Body of pancreas (tissue), 4 donors: ENCODE data around the gene POLD1. TPM values are rescaled to one million over a fixed set of nuclear protein-coding genes. Genes with fewer than 3 reads are reported as not detected.

Experiments
- ATAC-seq: fragments of 150-250 bp; one replicate; pipeline ENCODE4 v1.9.1; 2016
- DNase-seq, 4 donors: peaks; one replicate each; pipeline ENCODE4 v3.0.0-alpha.2; 2019
- H3K27ac ChIP-seq, 4 donors: fragments of 200-600 bp; sonication (generic); 1 replicate in 3 of 4; 2 replicates in 1 of 4; pipeline versions ENCODE4 v1.5.1 to v1.6.1; 2016 to 2019; ENCODE audit warnings: mild to moderate bottlenecking in 1 of 4, mixed read lengths in 1 of 4, moderate library complexity in 1 of 4
- H3K27me3 ChIP-seq, 2 donors: fragments of 200-600 bp; sonication (generic); one replicate each; pipeline ENCODE4 v1.6.0; 2016; ENCODE audit warnings: mild to moderate bottlenecking in 1 of 2
- H3K36me3 ChIP-seq, 2 donors: fragments of 200-600 bp; sonication (generic); replicated peaks in 1 of 2; 2 replicates each; pipeline ENCODE4 v1.5.1; 2016; ENCODE audit warnings: low read depth in 2 of 2; ENCODE audit not compliant: insufficient read depth in 1 of 2
- H3K4me1 ChIP-seq: fragments of 200-600 bp; sonication (generic); one replicate; pipeline ENCODE4 v1.6.0; 2016
- H3K4me3 ChIP-seq, 2 donors: fragments of 200-600 bp; sonication (generic); 1 replicate in 1 of 2; 2 replicates in 1 of 2; pipeline ENCODE4 v1.5.1; 2016 to 2019
- H3K9me3 ChIP-seq, 3 donors: fragments of 200-600 bp; sonication (generic); 1 replicate in 2 of 3; 2 replicates in 1 of 3; pipeline ENCODE4 v1.5.1; 2016
- POLR2A ChIP-seq, 3 donors: fragments of 450-650 bp; IDR thresholded peaks; one replicate each; pipeline ENCODE4 v1.6.1; 2016; ENCODE audit warnings: antibody characterized with exemption in 3 of 3, mild to moderate bottlenecking in 2 of 3
- WGBS, 2 donors: methylation state at CpG; one replicate each; pipeline ENCODE4 v1.1.5; 2017; 5-methylcytosine and 5-hydroxymethylcytosine counted together
- intact Hi-C: fragments of 100-400 bp; cut with DNase I; formaldehyde crosslinking; loops from one replicate; pipeline ENCODE4 v1.15.1; 2023
- total RNA-seq, 2 donors: library from RNA; depleted of rRNA; stranded (reverse); fragments of >200 nt; gene quantifications; one replicate each; pipeline ENCODE4 v1.1.0, GENCODE V29; 2016
- TF ChIP-seq, protein P1 (sequence below), 7 experiments: fragments of 450-650 bp in 4 of 7; fragments of 200-600 bp in 3 of 7; sonication (generic) in 3 of 7; IDR thresholded peaks; one replicate each; pipeline ENCODE4 v1.5.1; 2016 to 2019; ENCODE audit warnings: antibody characterized with exemption in 7 of 7

POLD1 gene
- total RNA-seq, 2 donors from 2014 or later, result 13.2 to 13.8 TPM

DNA sequence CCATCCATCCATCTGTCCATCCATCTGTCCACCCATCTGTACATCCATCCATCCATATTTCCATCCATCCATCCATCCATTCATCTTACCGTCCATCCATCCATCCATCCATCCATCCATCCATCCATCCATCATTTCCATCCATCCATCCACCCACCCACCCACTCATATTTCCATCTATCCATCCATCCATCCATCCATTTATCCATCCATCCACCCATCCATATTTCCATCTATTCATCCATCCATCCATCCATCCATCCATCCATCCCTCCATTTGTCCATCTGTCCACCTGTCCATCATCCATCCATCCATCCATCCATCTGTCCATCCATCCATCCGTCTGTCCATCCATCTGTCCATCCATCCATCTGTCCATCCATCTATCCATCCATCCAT lies 71.8 kb downstream of the POLD1 start:
- no peak for ATAC-seq
- H3K36me3 ChIP-seq, result no peaks in the 10 kb centered on the region
- H3K27ac ChIP-seq, result no peak overlapping the region
- no peak for DNase-seq
- peaks cover 0 to 7% of the 10 kb centered on the region in 2 donors for H3K27me3 ChIP-seq
- intact Hi-C loops, result no loop called here
- 47 to 50% methylated on average over 2 of the region's 2 CpGs for WGBS, 2 donors
- H3K4me3 ChIP-seq, result no peak overlapping the region
- TF ChIP-seq POLR2A (IDR thresholded peaks at IDR 0.05), result no peak
- H3K4me1 ChIP-seq, result no peaks in the 10 kb centered on the region
- no peaks in the 10 kb centered on the region for H3K9me3 ChIP-seq

DNA sequence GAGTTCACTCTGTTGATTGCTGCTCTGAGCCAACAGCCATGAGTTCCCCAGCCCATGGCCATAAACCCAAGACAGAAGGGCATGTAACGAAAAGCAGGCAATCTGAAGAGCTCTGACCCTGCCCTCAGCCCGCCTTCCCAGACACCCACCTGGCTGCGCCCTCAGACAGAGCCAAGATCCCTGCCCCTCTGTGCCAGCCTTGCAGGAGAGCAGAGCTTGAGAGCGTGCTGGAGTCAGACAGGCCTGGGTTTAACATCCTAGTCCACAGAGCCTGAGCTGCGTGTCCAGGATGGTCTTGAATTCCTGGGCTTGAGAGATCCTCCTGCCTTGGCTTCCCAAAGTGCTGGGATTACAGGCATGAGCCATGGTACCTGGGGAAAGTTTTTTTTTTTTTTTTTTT lies 73.2 kb downstream of the POLD1 start:
- DNase-seq, result no peak
- Histone ChIP-seq H3K4me3 (no peak overlapping the region), H3K4me1 (no peaks in the 10 kb centered on the region), H3K27ac (no peak overlapping the region), H3K27me3 (peaks cover 0 to 11% of the 10 kb centered on the region in 2 donors), H3K36me3 (no peaks in the 10 kb centered on the region), H3K9me3 (no peaks in the 10 kb centered on the region)
- no peak for ATAC-seq
- intact Hi-C loops, result no loop called here
- 75% methylated on average over 5 of the region's 5 CpGs; no CpG with 5 or more reads in 1 of the 2 donors for whole genome bisulfite sequencing, 2 donors
- TF ChIP-seq, protein P1, sequence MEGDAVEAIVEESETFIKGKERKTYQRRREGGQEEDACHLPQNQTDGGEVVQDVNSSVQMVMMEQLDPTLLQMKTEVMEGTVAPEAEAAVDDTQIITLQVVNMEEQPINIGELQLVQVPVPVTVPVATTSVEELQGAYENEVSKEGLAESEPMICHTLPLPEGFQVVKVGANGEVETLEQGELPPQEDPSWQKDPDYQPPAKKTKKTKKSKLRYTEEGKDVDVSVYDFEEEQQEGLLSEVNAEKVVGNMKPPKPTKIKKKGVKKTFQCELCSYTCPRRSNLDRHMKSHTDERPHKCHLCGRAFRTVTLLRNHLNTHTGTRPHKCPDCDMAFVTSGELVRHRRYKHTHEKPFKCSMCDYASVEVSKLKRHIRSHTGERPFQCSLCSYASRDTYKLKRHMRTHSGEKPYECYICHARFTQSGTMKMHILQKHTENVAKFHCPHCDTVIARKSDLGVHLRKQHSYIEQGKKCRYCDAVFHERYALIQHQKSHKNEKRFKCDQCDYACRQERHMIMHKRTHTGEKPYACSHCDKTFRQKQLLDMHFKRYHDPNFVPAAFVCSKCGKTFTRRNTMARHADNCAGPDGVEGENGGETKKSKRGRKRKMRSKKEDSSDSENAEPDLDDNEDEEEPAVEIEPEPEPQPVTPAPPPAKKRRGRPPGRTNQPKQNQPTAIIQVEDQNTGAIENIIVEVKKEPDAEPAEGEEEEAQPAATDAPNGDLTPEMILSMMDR (IDR thresholded peaks at IDR 0.05), result no peak
- no peak for TF ChIP-seq POLR2A (IDR thresholded peaks at IDR 0.05)

DNA sequence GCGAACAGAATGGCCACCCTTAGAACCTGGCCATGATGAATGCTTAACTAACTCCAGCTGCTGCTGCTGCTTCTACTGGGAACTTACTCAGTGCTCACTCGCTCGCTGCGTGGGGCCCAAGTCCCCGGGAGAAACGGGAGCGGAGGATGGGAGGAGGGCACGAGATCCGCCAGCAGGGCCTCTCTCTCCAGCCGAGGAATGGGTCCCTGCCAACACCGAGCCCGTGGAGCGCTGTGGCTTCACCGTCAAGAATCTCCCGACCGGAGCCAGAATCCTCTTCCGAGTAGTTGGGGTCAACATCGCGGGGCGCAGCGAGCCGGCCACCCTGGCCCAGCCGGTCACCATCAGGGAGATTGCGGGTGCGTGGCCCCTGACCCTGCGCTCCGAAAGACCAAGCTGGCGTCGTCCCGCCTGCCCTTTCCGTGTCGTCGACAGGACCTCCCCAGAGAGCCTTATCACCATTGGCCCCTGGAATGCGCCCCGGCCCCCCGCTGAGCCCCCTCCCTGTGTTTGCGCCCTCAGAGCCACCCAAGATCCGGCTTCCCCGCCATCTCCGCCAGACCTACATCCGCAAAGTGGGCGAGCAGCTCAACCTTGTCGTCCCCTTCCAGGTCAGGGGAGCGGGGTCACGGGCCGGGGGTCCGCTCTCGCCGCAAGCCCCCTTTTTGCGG lies 74.4 kb downstream of the POLD1 start:
- Histone ChIP-seq H3K4me3 (no peak overlapping the region), H3K36me3 (no peaks in the 10 kb centered on the region), H3K9me3 (no peaks in the 10 kb centered on the region), H3K27me3 (peaks cover 0 to 11% of the 10 kb centered on the region in 2 donors), H3K27ac (no peak overlapping the region), H3K4me1 (no peaks in the 10 kb centered on the region)
- TF ChIP-seq, protein P1 (IDR thresholded peaks at IDR 0.05), result no peak
- no peak for TF ChIP-seq POLR2A (IDR thresholded peaks at IDR 0.05)
- intact Hi-C loops, result no loop called here
- WGBS, 2 donors, result 34 to 41% methylated on average over 13 to 45 of the region's 50 CpGs
- DNase-seq (no peak), ATAC-seq (no peak)

DNA sequence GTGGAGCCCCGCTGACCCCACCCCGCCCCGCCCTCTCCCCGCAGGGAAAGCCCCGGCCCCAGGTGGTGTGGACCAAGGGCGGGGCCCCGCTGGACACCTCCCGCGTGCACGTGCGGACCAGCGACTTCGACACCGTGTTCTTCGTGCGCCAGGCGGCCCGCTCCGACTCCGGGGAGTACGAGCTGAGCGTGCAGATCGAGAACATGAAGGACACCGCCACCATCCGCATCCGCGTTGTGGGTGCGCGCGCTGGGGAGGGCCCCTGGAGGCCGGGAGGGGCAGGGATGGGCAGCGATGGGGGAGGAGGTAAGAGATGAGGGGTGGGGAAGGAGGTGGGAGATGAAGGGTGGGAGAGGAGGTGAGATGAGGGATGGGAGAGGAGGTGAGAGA lies 74.9 kb downstream of the POLD1 start:
- no peaks in the 10 kb centered on the region for H3K4me1 ChIP-seq
- no peak for DNase-seq
- H3K27ac ChIP-seq, result no peak overlapping the region
- no peak for TF ChIP-seq POLR2A (IDR thresholded peaks at IDR 0.05)
- TF ChIP-seq, protein P1 (IDR thresholded peaks at IDR 0.05), result no peak
- 56% methylated on average over 17 of the region's 32 CpGs; no CpG with 5 or more reads in 1 of the 2 donors for WGBS, 2 donors
- intact Hi-C loops, result no loop called here
- peaks cover 0 to 11% of the 10 kb centered on the region in 2 donors for H3K27me3 ChIP-seq
- H3K9me3 ChIP-seq, result no peaks in the 10 kb centered on the region
- ATAC-seq, result no peak
- H3K4me3 ChIP-seq, result no peak overlapping the region
- no peaks in the 10 kb centered on the region for H3K36me3 ChIP-seq

DNA sequence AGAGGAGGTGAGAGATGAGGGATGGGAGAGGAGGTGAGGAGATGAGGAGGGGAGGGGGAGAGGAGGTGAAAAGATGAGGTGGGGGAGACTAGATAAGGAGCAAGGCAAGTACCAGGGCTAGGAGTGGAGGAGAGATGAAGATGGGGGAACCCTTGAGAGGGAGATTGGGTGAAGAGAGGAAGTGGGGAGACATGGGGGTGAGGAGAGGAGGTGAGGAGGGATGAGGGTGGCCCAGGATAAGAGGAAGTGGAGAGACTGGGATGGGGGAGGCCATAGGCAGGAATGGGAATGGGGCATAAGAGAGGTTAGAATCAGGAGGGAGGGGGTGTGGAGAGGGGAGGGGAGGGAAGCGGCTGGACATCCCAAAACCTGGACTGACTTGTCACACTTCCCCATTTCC lies 75.5 kb downstream of the POLD1 start:
- Histone ChIP-seq H3K9me3 (no peaks in the 10 kb centered on the region), H3K4me1 (no peaks in the 10 kb centered on the region), H3K36me3 (no peaks in the 10 kb centered on the region), H3K27ac (no peak overlapping the region), H3K27me3 (peaks cover 0 to 11% of the 10 kb centered on the region in 2 donors), H3K4me3 (no peak overlapping the region)
- intact Hi-C loops, result loop anchor here (5.0 kb wide), 1 partner anchor 87 kb away; no protein-coding TSS in a partner anchor
- TF ChIP-seq POLR2A (IDR thresholded peaks at IDR 0.05), result no peak
- TF ChIP-seq, protein P1 (IDR thresholded peaks at IDR 0.05), result no peak
- 33 to 84% methylated on average over 1 of the region's 1 CpG for WGBS, 2 donors
- DNase-seq (no peak), ATAC-seq (no peak)
